ENCODE results near the gene MGAT5.

DNA sequence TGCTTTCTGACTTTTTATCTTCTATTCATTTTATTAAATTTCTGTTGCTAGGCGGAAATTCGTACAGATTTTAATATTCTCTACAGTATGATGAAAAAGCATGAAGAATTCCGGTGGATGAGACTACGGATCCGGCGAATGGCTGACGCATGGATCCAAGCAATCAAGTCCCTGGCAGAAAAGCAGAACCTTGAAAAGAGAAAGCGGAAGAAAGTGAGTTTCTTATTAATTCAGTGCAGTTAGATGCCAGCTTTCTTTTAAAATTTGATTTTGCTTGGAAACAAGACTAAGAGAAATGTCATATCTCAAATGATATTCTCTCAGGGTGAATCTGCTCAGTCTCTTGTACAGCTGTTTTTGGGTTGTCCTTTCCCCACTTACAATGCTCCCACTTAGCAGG, 84.3 kb downstream of the MGAT5 start:
- TF ChIP-seq, protein P1, sequence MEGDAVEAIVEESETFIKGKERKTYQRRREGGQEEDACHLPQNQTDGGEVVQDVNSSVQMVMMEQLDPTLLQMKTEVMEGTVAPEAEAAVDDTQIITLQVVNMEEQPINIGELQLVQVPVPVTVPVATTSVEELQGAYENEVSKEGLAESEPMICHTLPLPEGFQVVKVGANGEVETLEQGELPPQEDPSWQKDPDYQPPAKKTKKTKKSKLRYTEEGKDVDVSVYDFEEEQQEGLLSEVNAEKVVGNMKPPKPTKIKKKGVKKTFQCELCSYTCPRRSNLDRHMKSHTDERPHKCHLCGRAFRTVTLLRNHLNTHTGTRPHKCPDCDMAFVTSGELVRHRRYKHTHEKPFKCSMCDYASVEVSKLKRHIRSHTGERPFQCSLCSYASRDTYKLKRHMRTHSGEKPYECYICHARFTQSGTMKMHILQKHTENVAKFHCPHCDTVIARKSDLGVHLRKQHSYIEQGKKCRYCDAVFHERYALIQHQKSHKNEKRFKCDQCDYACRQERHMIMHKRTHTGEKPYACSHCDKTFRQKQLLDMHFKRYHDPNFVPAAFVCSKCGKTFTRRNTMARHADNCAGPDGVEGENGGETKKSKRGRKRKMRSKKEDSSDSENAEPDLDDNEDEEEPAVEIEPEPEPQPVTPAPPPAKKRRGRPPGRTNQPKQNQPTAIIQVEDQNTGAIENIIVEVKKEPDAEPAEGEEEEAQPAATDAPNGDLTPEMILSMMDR (conservative IDR thresholded peaks at IDR 0.05): no peak
- TF ChIP-seq ZFX (IDR thresholded peaks at IDR 0.05): no peak
